Testis (tissue), 2 donors: ENCODE data around the gene ZWILCH.

ENCODE experiments used
- POLR2A ChIP-seq: fragments of 450-650 bp; IDR thresholded peaks from one replicate; pipeline ENCODE4 v1.6.1; 2017; ENCODE audit warnings: antibody characterized with exemption, mild to moderate bottlenecking, moderate library complexity
- TF ChIP-seq, protein P1 (sequence below), 3 experiments: fragments of 450-650 bp in 2 of 3; fragments of 200-600 bp in 1 of 3; sonication (generic) in 1 of 3; IDR thresholded peaks; one replicate each; pipeline ENCODE4 v1.5.1; 2016 to 2019; ENCODE audit warnings: antibody characterized with exemption in 3 of 3, mild to moderate bottlenecking in 2 of 3, moderate library complexity in 1 of 3

DNA sequence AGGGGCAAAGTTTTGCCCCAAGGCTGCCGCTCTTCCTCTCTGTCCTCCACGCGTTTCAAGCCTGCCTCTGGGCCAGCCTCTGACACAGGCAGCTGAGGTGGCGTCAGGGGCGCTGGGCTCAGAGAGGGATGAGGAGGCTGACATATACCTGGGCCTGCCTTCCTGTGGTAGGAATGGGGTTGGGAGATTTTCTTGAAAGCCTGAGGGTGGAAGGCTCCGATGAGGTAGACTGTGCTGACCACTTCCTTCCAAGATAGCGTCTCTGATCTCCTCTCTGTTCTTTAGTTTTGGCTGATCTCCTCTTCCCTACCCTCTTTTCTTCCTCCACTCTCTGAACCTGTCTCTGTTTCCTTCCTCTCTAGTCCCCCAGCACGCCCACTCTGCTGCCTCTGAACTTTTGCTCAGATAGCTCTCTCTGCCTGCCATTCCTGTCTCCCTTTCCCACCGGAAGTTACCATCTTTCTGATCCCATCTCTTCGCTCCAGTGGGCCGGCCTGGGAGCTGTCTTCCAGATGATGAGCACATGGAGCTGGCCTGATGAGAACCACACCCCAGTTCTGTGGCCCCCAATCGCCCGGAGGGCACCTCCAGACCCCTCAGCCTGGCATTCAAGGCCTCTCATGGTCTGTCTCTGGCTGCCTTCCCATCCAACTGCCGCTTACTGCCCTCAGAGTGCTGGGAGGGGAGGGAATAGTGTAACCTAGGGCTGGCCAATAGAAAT is 93.1 kb downstream of the ZWILCH start:
- TF ChIP-seq, protein P1, sequence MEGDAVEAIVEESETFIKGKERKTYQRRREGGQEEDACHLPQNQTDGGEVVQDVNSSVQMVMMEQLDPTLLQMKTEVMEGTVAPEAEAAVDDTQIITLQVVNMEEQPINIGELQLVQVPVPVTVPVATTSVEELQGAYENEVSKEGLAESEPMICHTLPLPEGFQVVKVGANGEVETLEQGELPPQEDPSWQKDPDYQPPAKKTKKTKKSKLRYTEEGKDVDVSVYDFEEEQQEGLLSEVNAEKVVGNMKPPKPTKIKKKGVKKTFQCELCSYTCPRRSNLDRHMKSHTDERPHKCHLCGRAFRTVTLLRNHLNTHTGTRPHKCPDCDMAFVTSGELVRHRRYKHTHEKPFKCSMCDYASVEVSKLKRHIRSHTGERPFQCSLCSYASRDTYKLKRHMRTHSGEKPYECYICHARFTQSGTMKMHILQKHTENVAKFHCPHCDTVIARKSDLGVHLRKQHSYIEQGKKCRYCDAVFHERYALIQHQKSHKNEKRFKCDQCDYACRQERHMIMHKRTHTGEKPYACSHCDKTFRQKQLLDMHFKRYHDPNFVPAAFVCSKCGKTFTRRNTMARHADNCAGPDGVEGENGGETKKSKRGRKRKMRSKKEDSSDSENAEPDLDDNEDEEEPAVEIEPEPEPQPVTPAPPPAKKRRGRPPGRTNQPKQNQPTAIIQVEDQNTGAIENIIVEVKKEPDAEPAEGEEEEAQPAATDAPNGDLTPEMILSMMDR (IDR thresholded peaks at IDR 0.05), result no peak
- TF ChIP-seq POLR2A, result no peak
